ENCODE measurements around the gene MEGF8.

DNA sequence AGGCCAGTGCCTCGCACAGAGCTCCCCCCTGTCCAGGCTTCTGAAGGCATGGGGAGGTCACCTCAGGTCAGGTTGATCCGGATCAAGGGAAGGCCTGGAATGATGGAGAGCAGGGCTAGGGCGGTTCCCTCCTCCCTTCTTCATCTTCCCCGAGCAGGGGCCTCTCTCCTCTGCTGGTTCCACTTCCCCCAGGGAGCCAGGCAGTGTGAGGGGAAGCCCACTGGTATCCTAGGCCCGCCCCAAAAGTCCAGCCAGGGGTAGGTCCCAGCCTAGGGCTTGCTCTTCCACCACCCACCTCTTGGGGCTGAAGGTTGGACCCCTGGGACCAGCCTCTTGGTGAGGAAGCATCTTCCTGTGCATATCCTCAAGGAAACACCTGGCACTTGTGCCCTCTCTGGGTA is 39.9 kb upstream of the MEGF8 start:
- TF ChIP-seq TAF1 (IDR thresholded peaks at IDR 0.05; ENCODE audit: borderline replicate concordance, low read depth, low read length) (no peak), POLR2A (IDR thresholded peaks at IDR 0.05; ENCODE audit: low read depth, low read length) (no peak), POLR2AphosphoS5 (IDR thresholded peaks at IDR 0.05; ENCODE audit: low read depth, low read length) (no peak)
